Gastrocnemius medialis (tissue), 4 donors: Measurements from ENCODE around the gene EVA1C. TPM values are rescaled to one million over a fixed set of nuclear protein-coding genes. Genes with fewer than 3 reads are reported as not detected.

Source experiments
- ATAC-seq, 2 donors: fragments of 150-250 bp; one replicate each; pipeline ENCODE4 v1.9.1; 2016
- DNase-seq, 2 donors: peaks; one replicate each; pipeline ENCODE4 v3.0.0-alpha.2; 2019
- H3K27ac ChIP-seq, 4 donors: fragments of 200-600 bp; sonication (generic); 1 replicate in 1 of 4; 2 replicates in 3 of 4; pipeline ENCODE4 v1.5.1; 2016 to 2018; ENCODE audit warnings: mild to moderate bottlenecking in 2 of 4, moderate library complexity in 1 of 4
- H3K27me3 ChIP-seq, 3 donors: fragments of 200-600 bp; sonication (generic) in 2 of 3; 1 replicate in 1 of 3; 2 replicates in 2 of 3; pipeline versions ENCODE4 v1.5.1 to v1.6.0; 2016 to 2019; ENCODE audit warnings: mild to moderate bottlenecking in 1 of 3, moderate library complexity in 1 of 3
- H3K36me3 ChIP-seq, 2 donors: fragments of 200-600 bp; sonication (generic) in 1 of 2; one replicate each; pipeline ENCODE4 v1.5.1; 2017 to 2018
- H3K4me1 ChIP-seq, 2 donors: fragments of 200-600 bp; sonication (generic) in 1 of 2; one replicate each; pipeline ENCODE4 v1.5.1; 2016 to 2017; ENCODE audit warnings: mild to moderate bottlenecking in 2 of 2
- H3K4me3 ChIP-seq, 4 donors: fragments of 200-600 bp; sonication (generic) in 3 of 4; 1 replicate in 1 of 4; 2 replicates in 3 of 4; pipeline ENCODE4 v1.5.1; 2016 to 2019; ENCODE audit warnings: mild to moderate bottlenecking in 2 of 4
- H3K9me3 ChIP-seq, 3 donors: fragments of 200-600 bp; sonication (generic) in 2 of 3; 1 replicate in 1 of 3; 2 replicates in 2 of 3; pipeline ENCODE4 v1.5.1; 2016 to 2019
- CTCF ChIP-seq, 5 experiments: fragments of 450-650 bp in 3 of 5; fragments of 200-600 bp in 2 of 5; sonication (generic) in 2 of 5; IDR thresholded peaks in 4 of 5; conservative IDR thresholded peaks in 1 of 5; 1 replicate in 4 of 5; 2 replicates in 1 of 5; pipeline ENCODE4 v1.5.1; 2016 to 2019; ENCODE audit warnings: antibody characterized with exemption in 5 of 5, mild to moderate bottlenecking in 3 of 5, moderate library complexity in 3 of 5
- POLR2A ChIP-seq, 2 donors: fragments of 450-650 bp; IDR thresholded peaks; one replicate each; pipeline ENCODE4 v1.6.1; 2017; ENCODE audit warnings: antibody characterized with exemption in 2 of 2, mild to moderate bottlenecking in 2 of 2, moderate library complexity in 2 of 2
- in situ Hi-C, 4 donors: fragments of 200-750 bp; cut with MboI; loops; one replicate each; pipeline versions ENCODE4 v1.15.0 to v1.8.0; 2017; ENCODE audit warnings: low sequenced_read_pairs in 4 of 4
- intact Hi-C: fragments of 100-400 bp; cut with DNase I; formaldehyde crosslinking; loops from one replicate; pipeline ENCODE4 v1.15.1; 2023; ENCODE audit warnings: low total_unique reads
- total RNA-seq, 4 donors: library from RNA; depleted of rRNA; stranded (reverse); fragments of >200 nt; gene quantifications; one replicate each; pipeline versions ENCODE4 v1.1.0 to v1.2.3, GENCODE V29; 2016

The EVA1C gene
- total RNA-seq, 4 donors from 2014 or later = 9.2 to 15.8 (median 12.1) TPM

GRCh38 chr21:32544697-32545096 is 132.2 kb downstream of the EVA1C start:
- ATAC-seq = no peak
- TF ChIP-seq CTCF (IDR thresholded peaks at IDR 0.05 in 4 of 5, conservative IDR thresholded peaks at IDR 0.05 in 1 of 5) (no peak), POLR2A (IDR thresholded peaks at IDR 0.05) (no peak)

GRCh38 chr21:32545948-32546441 is 133.5 kb downstream of the EVA1C start:
- ATAC-seq (no peak), DNase-seq (no peak)
- H3K4me1 ChIP-seq = no peaks in the 10 kb centered on the region
- no peak overlapping the region for H3K4me3 ChIP-seq
- H3K27me3 ChIP-seq = no peaks in the 10 kb centered on the region
- H3K9me3 ChIP-seq = no peaks in the 10 kb centered on the region
- intact Hi-C loops (no loop called here), in situ Hi-C loops (no loop called here)
- TF ChIP-seq POLR2A (IDR thresholded peaks at IDR 0.05) (no peak), CTCF (IDR thresholded peaks at IDR 0.05 in 4 of 5, conservative IDR thresholded peaks at IDR 0.05 in 1 of 5) (no peak)
- H3K36me3 ChIP-seq = no peaks in the 10 kb centered on the region
- no peak overlapping the region for H3K27ac ChIP-seq

More at GRCh38 chr21:32544697-32545096, 132.2 kb downstream of the EVA1C start:
- no peaks in the 10 kb centered on the region for H3K9me3 ChIP-seq
- no peak overlapping the region for H3K4me3 ChIP-seq
- no peaks in the 10 kb centered on the region for H3K36me3 ChIP-seq
- no peak overlapping the region for H3K27ac ChIP-seq
- DNase-seq = no peak
- H3K4me1 ChIP-seq = no peaks in the 10 kb centered on the region
- in situ Hi-C loops (no loop called here), intact Hi-C loops (no loop called here)
- H3K27me3 ChIP-seq = no peaks in the 10 kb centered on the region

GRCh38 chr21:32547018-32547417 is 134.5 kb downstream of the EVA1C start:
- intact Hi-C loops (no loop called here), in situ Hi-C loops (no loop called here)
- ATAC-seq (no peak), DNase-seq (no peak)
- H3K27me3 ChIP-seq = no peaks in the 10 kb centered on the region
- no peaks in the 10 kb centered on the region for H3K4me1 ChIP-seq
- no peaks in the 10 kb centered on the region for H3K9me3 ChIP-seq
- no peaks in the 10 kb centered on the region for H3K36me3 ChIP-seq
- TF ChIP-seq CTCF (IDR thresholded peaks at IDR 0.05 in 4 of 5, conservative IDR thresholded peaks at IDR 0.05 in 1 of 5) (no peak), POLR2A (IDR thresholded peaks at IDR 0.05) (no peak)
- H3K27ac ChIP-seq = no peak overlapping the region
- H3K4me3 ChIP-seq = no peak overlapping the region

- Histone ChIP-seq H3K4me1 (no peaks in the 10 kb centered on the region), H3K9me3 (no peaks in the 10 kb centered on the region), H3K4me3 (no peak overlapping the region), H3K36me3 (no peaks in the 10 kb centered on the region), H3K27ac (no peak overlapping the region), H3K27me3 (no peaks in the 10 kb centered on the region)
- no peak for ATAC-seq
- TF ChIP-seq CTCF (IDR thresholded peaks at IDR 0.05 in 4 of 5, conservative IDR thresholded peaks at IDR 0.05 in 1 of 5) (no peak), POLR2A (IDR thresholded peaks at IDR 0.05) (no peak)
- DNase-seq = no peak
- in situ Hi-C loops = no loop called here
- intact Hi-C loops = no loop called here
These were observed 136.5 kb downstream of the EVA1C start for GRCh38 chr21:32548978-32549377.

GRCh38 chr21:32549440-32549839 is 136.9 kb downstream of the EVA1C start:
- TF ChIP-seq CTCF (IDR thresholded peaks at IDR 0.05 in 4 of 5, conservative IDR thresholded peaks at IDR 0.05 in 1 of 5) (no peak), POLR2A (IDR thresholded peaks at IDR 0.05) (no peak)
- Histone ChIP-seq H3K4me3 (no peak overlapping the region), H3K27ac (no peak overlapping the region), H3K9me3 (no peaks in the 10 kb centered on the region), H3K36me3 (no peaks in the 10 kb centered on the region), H3K4me1 (no peaks in the 10 kb centered on the region), H3K27me3 (no peaks in the 10 kb centered on the region)
- ATAC-seq (no peak), DNase-seq (no peak)
- intact Hi-C loops (no loop called here), in situ Hi-C loops (no loop called here)
